BE2C (cell line): ENCODE results near the gene ALKBH7.

Source experiments
- DNase-seq: peaks from one replicate; pipeline ENCODE4 v3.0.0-alpha.2; 2020
- H3K27me3 ChIP-seq: fragments of 250-450 bp; sonication (Bioruptor Pico); 2 replicates; pipeline ENCODE4 v1.5.1; 2020; ENCODE audit warnings: mild to moderate bottlenecking
- H3K36me3 ChIP-seq: fragments of 250-450 bp; sonication (Bioruptor Pico); 2 replicates; pipeline ENCODE4 v1.5.1; 2020; ENCODE audit warnings: mild to moderate bottlenecking
- H3K4me1 ChIP-seq: fragments of 250-450 bp; sonication (Bioruptor Pico); 2 replicates; pipeline ENCODE4 v1.5.1; 2020
- H3K4me3 ChIP-seq: 2 replicates; pipeline ENCODE4 v1.5.1; 2011; ENCODE audit warnings: low read depth, low read length
- H3K9me3 ChIP-seq: fragments of 250-450 bp; sonication (Bioruptor Pico); 2 replicates; pipeline ENCODE4 v1.5.1; 2020
- TF ChIP-seq, protein P1 (sequence below): IDR thresholded peaks from 2 replicates; pipeline ENCODE4 v1.5.1; 2012; ENCODE audit warnings: mild to moderate bottlenecking, low read depth, low read length

ALKBH7 gene

DNA sequence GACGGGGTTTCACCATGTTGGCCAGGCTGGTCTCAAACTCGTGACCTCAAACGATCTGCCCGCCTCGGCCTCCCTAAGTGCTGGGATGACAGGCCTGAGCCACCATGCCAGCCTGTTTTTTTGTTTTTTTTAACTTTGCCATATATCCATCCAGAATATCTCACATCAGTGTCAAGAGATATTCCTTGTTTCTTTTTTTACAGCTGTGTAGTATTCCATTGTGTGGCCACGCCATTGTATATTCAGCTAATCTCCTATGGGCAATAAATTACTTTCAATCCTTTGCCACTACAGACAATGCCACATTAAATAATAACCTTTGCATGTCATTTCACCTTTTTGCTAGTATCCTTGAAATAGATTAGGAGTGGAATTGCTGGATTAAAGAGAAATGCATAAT is 36.8 kb downstream of the ALKBH7 start:
- Histone ChIP-seq H3K36me3 (peaks cover 10% of the 10 kb centered on the region), H3K4me3 (no peak overlapping the region), H3K9me3 (no peaks in the 10 kb centered on the region), H3K27me3 (no peaks in the 10 kb centered on the region), H3K4me1 (no peaks in the 10 kb centered on the region)
- TF ChIP-seq, protein P1, sequence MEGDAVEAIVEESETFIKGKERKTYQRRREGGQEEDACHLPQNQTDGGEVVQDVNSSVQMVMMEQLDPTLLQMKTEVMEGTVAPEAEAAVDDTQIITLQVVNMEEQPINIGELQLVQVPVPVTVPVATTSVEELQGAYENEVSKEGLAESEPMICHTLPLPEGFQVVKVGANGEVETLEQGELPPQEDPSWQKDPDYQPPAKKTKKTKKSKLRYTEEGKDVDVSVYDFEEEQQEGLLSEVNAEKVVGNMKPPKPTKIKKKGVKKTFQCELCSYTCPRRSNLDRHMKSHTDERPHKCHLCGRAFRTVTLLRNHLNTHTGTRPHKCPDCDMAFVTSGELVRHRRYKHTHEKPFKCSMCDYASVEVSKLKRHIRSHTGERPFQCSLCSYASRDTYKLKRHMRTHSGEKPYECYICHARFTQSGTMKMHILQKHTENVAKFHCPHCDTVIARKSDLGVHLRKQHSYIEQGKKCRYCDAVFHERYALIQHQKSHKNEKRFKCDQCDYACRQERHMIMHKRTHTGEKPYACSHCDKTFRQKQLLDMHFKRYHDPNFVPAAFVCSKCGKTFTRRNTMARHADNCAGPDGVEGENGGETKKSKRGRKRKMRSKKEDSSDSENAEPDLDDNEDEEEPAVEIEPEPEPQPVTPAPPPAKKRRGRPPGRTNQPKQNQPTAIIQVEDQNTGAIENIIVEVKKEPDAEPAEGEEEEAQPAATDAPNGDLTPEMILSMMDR: no peak
- no peak for DNase-seq

GRCh38 chr19:6412061-6412446 is 39.5 kb downstream of the ALKBH7 start:
- no peak overlapping the region for H3K4me3 ChIP-seq
- TF ChIP-seq, protein P1: no peak
- H3K4me1 ChIP-seq: no peaks in the 10 kb centered on the region
- H3K36me3 ChIP-seq: peaks cover 36% of the 10 kb centered on the region
- H3K27me3 ChIP-seq: no peaks in the 10 kb centered on the region
- DNase-seq: no peak
- no peaks in the 10 kb centered on the region for H3K9me3 ChIP-seq

DNA sequence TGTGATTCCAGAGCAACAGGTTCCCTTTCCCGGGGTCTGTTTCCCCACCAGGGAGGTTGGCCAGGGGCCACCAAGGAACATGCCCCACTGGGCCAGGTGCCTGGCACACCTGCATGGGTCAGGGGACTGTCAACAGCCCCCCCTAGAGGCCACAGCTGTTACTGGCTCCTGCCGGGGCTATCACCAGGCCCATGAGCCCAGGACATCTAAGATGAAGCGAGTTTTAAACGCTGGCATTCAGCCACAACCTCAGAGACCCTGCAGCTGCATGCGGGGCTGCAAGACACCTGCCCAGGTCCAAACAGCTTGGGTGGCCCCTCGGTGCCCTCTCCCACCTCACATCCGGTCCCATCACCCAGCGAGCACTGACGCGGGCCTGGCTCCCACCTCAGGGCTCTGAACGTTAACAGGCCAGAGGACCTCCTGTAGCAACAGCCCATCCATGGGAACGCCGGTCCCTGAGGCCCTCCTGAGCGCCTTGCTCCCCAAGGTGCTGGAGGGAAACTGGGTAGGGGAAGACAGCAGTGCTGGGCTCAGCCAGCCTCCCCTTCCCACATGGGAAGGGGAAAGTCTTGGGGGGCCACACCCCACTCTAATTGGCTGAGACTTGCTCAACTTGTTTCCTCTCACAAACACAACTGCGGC is 40.0 kb downstream of the ALKBH7 start:
- no peaks in the 10 kb centered on the region for H3K4me1 ChIP-seq
- no peaks in the 10 kb centered on the region for H3K9me3 ChIP-seq
- TF ChIP-seq, protein P1: peak; percentile 75
- no peaks in the 10 kb centered on the region for H3K27me3 ChIP-seq
- H3K4me3 ChIP-seq: no peak overlapping the region
- DNase-seq: peak; percentile 60
- peaks cover 41% of the 10 kb centered on the region for H3K36me3 ChIP-seq

DNA sequence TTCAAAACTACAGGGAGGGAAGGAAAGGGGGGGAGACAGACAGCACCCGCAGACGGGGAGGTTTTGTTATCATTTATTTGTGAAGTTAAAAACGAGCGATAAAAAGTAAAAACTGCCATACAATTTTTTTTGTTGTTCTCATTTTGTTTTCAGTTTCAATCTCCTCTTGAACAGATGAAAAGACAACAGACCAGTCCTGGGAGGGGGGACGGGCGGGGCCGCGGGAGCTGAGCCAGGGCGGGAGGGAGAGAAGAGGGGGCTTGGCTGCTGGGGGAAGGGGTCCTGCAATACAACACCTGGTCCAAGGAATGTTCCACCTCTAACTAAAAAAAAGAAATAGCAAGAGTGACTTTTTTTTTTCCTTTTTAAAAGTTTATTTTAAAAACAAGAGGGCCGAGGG is 40.7 kb downstream of the ALKBH7 start:
- no peaks in the 10 kb centered on the region for H3K4me1 ChIP-seq
- H3K36me3 ChIP-seq: peaks cover 48% of the 10 kb centered on the region
- no peaks in the 10 kb centered on the region for H3K27me3 ChIP-seq
- TF ChIP-seq, protein P1: no peak
- H3K9me3 ChIP-seq: no peaks in the 10 kb centered on the region
- no peak overlapping the region for H3K4me3 ChIP-seq
- no peak for DNase-seq

- H3K36me3 ChIP-seq: peaks cover 55% of the 10 kb centered on the region
- TF ChIP-seq, protein P1: no peak
- no peaks in the 10 kb centered on the region for H3K9me3 ChIP-seq
- H3K4me1 ChIP-seq: no peaks in the 10 kb centered on the region
- H3K4me3 ChIP-seq: no peak overlapping the region
- DNase-seq: no peak
- H3K27me3 ChIP-seq: no peaks in the 10 kb centered on the region
Observed at GRCh38 chr19:6413721-6414643, 41.4 kb downstream of the ALKBH7 start.
